ENCODE results near the gene TP53RK.

GRCh38 chr20:46720776-46721425 is 31.7 kb upstream of the TP53RK start:
- TF ChIP-seq CTCF (conservative IDR thresholded peaks at IDR 0.05; ENCODE audit: low read length) (no peak), EZH2phosphoT487 (IDR thresholded peaks at IDR 0.05; ENCODE audit: borderline replicate concordance) (no peak)
